HCT116 (cell line): ENCODE measurements around the gene ASIP. TPM values are rescaled to one million over a fixed set of nuclear protein-coding genes. Genes with fewer than 3 reads are reported as not detected.

Experiments
- ATAC-seq: fragments of 200-7000 bp; cut with Tn5 transposase; 2 replicates; pipeline ENCODE4 v1.9.1; 2020; ENCODE audit warnings: mild to moderate bottlenecking, moderate library complexity
- BruUV-seq: library from RNA; stranded (reverse); fragments of 400-500 nt; replicated peaks from 2 replicates; lab custom pipeline; 2021; lab: Mats Ljungman, UMichigan
- CTCF ChIA-PET: fragments of 300-600 bp; sonication (Branson Sonifier 250); formaldehyde crosslinking; loops from one replicate; lab custom pipeline; 2021; ENCODE audit warnings: antibody characterized with exemption; lab: Charles Lee
- POLR2A ChIA-PET: fragments of 300-600, 350-600 bp; sonication (Branson Sonifier 250); formaldehyde crosslinking; loops from one replicate; lab custom pipeline; 2021; ENCODE audit warnings: antibody characterized with exemption; lab: Charles Lee
- RAD21 ChIA-PET, 2 experiments: fragments of 300-600 bp; sonication (Branson Sonifier 250); formaldehyde crosslinking; loops; one replicate each; lab custom pipeline; 2023; ENCODE audit warnings: low total read pairs in 2 of 2; ENCODE audit not compliant: uncharacterized antibody in 2 of 2, unreplicated experiment in 2 of 2, low non-redundant PET in 1 of 2; lab: Charles Lee
- DNase-seq: peaks from one replicate; pipeline ENCODE4 v3.0.0-alpha.2; 2010; ENCODE audit warnings: low read depth, low spot score
- H2AFZ ChIP-seq: fragments of 200-600 bp; shearing (Covaris generic), sonication (generic); 2 replicates; pipeline ENCODE4 v1.6.1; 2017; ENCODE audit warnings: low read depth, mixed run types, mixed read lengths, antibody characterized with exemption, low read length; ENCODE audit not compliant: poor library complexity, severe bottlenecking
- H3K27ac ChIP-seq: 2 replicates; pipeline ENCODE4 v1.5.1; 2012; ENCODE audit warnings: low read depth, low read length
- H3K27me3 ChIP-seq: fragments of 200-600 bp; sonication (generic); 2 replicates; pipeline ENCODE4 v1.6.1; 2016; ENCODE audit warnings: mixed run types, low read length, mixed read lengths; ENCODE audit not compliant: insufficient read depth
- H3K36me3 ChIP-seq, 2 experiments: fragments of 200-500 bp in 1 of 2; fragments of 200-600 bp in 1 of 2; sonication (Bioruptor generic) in 1 of 2; sonication (generic) in 1 of 2; 2 replicates each; pipeline versions ENCODE4 v1.5.1 to v1.6.1; 2014 to 2016; ENCODE audit warnings: low read length in 2 of 2, inconsistent platforms in 1 of 2, mixed read lengths in 1 of 2, mixed run types in 1 of 2; ENCODE audit not compliant: insufficient read depth in 2 of 2, control insufficient read depth in 1 of 2
- H3K4me1 ChIP-seq, 2 experiments: fragments of 200-600 bp in 1 of 2; sonication (generic) in 1 of 2; 2 replicates each; pipeline versions ENCODE4 v1.5.1 to v1.6.1; 2012 to 2017; ENCODE audit warnings: low read length in 2 of 2, inconsistent platforms in 1 of 2, mild to moderate bottlenecking in 1 of 2, mixed read lengths in 1 of 2, mixed run types in 1 of 2, moderate library complexity in 1 of 2; ENCODE audit not compliant: insufficient read depth in 2 of 2, control insufficient read depth in 1 of 2
- H3K4me2 ChIP-seq: fragments of 200-600 bp; sonication (generic); 2 replicates; pipeline ENCODE4 v1.6.1; 2017; ENCODE audit warnings: mixed run types, low read length, mixed read lengths
- H3K4me3 ChIP-seq, 2 experiments: fragments of 200-600 bp in 1 of 2; sonication (generic) in 1 of 2; replicated peaks in 1 of 2; 2 replicates each; pipeline ENCODE4 v1.5.1; 2011 to 2016; ENCODE audit warnings: low read length in 2 of 2, control low read depth in 1 of 2, low read depth in 1 of 2, mild to moderate bottlenecking in 1 of 2, mixed read lengths in 1 of 2, mixed run types in 1 of 2
- H3K79me2 ChIP-seq: fragments of 200-600 bp; sonication (generic); 2 replicates; pipeline ENCODE4 v1.6.1; 2017; ENCODE audit warnings: mild to moderate bottlenecking, mixed run types, low read length, moderate library complexity, mixed read lengths; ENCODE audit not compliant: insufficient read depth
- H3K9ac ChIP-seq: fragments of 200-600 bp; sonication (generic); 2 replicates; pipeline ENCODE4 v1.6.1; 2016; ENCODE audit warnings: low read length, mixed read lengths
- H3K9me2 ChIP-seq: fragments of 200-600 bp; sonication (generic), shearing (Covaris generic); 2 replicates; pipeline ENCODE4 v1.6.1; 2017; ENCODE audit warnings: mixed run types, mild to moderate bottlenecking, moderate library complexity; ENCODE audit not compliant: insufficient read depth
- H3K9me3 ChIP-seq, 2 experiments: fragments of 200-500 bp in 1 of 2; fragments of 200-600 bp in 1 of 2; sonication (Bioruptor generic) in 1 of 2; sonication (generic) in 1 of 2; 2 replicates each; pipeline ENCODE4 v1.6.1; 2014 to 2017; ENCODE audit warnings: low read length in 2 of 2, mixed read lengths in 2 of 2, inconsistent platforms in 1 of 2, low read depth in 1 of 2, mild to moderate bottlenecking in 1 of 2, mixed run types in 1 of 2, moderate library complexity in 1 of 2; ENCODE audit not compliant: control insufficient read depth in 1 of 2, insufficient read depth in 1 of 2
- H4K20me1 ChIP-seq: fragments of 200-600 bp; sonication (generic), shearing (Covaris generic); 2 replicates; pipeline ENCODE4 v1.6.1; 2017; ENCODE audit warnings: mixed run types, mild to moderate bottlenecking, moderate library complexity; ENCODE audit not compliant: insufficient read depth
- CBX3 ChIP-seq: IDR thresholded peaks from 2 replicates; pipeline ENCODE4 v1.6.1; 2012; ENCODE audit warnings: low read depth
- CEBPB ChIP-seq: IDR thresholded peaks from 2 replicates; pipeline ENCODE4 v1.6.1; 2012; ENCODE audit warnings: low read depth
- EGR1 ChIP-seq: IDR thresholded peaks from 2 replicates; pipeline ENCODE4 v1.6.1; 2012; ENCODE audit warnings: low read depth
- ELF1 ChIP-seq: IDR thresholded peaks from 2 replicates; pipeline ENCODE4 v1.6.1; 2012; ENCODE audit warnings: low read depth, borderline replicate concordance
- EZH2 ChIP-seq: fragments of 200-600 bp; sonication (generic); IDR thresholded peaks from 2 replicates; pipeline ENCODE4 v1.6.1; 2017; ENCODE audit warnings: antibody characterized with exemption, mixed run types
- FOSL1 ChIP-seq: IDR thresholded peaks from 2 replicates; pipeline ENCODE4 v1.6.1; 2012; ENCODE audit warnings: low read depth
- JUND ChIP-seq: IDR thresholded peaks from 2 replicates; pipeline ENCODE4 v1.6.1; 2012
- POLR2A ChIP-seq: IDR thresholded peaks from 2 replicates; pipeline ENCODE4 v1.7.0; 2011; ENCODE audit warnings: borderline replicate concordance; ENCODE audit not compliant: insufficient read depth, insufficient read length; ENCODE audit errors: extremely low read depth
- POLR2AphosphoS5 ChIP-seq: IDR thresholded peaks from 2 replicates; pipeline ENCODE4 v1.6.1; 2011; ENCODE audit warnings: mild to moderate bottlenecking, low read depth, low read length, moderate library complexity
- RAD21 ChIP-seq: IDR thresholded peaks from 2 replicates; pipeline ENCODE4 v1.6.1; 2012; ENCODE audit warnings: low read depth, mild to moderate bottlenecking
- SIN3A ChIP-seq: IDR thresholded peaks from 2 replicates; pipeline ENCODE4 v1.6.1; 2012; ENCODE audit warnings: low read depth
- SP1 ChIP-seq: IDR thresholded peaks from 2 replicates; pipeline ENCODE4 v1.6.1; 2012; ENCODE audit warnings: low read depth
- SRF ChIP-seq: IDR thresholded peaks from 2 replicates; pipeline ENCODE4 v1.6.1; 2012; ENCODE audit warnings: low read depth
- TCF7L2 ChIP-seq: IDR thresholded peaks from 2 replicates; pipeline ENCODE4 v1.7.0; 2011; ENCODE audit warnings: borderline replicate concordance, inconsistent platforms; ENCODE audit not compliant: insufficient read depth, insufficient read length; ENCODE audit errors: extremely low read depth
- YY1 ChIP-seq: IDR thresholded peaks from 2 replicates; pipeline ENCODE4 v1.6.1; 2011; ENCODE audit warnings: low read length, low read depth, moderate library complexity, mild to moderate bottlenecking; ENCODE audit not compliant: insufficient replicate concordance; ENCODE audit errors: extremely low read depth
- ZFX ChIP-seq: fragments of 450-650 bp; IDR thresholded peaks from 2 replicates; pipeline ENCODE4 v1.6.1; 2017
- ZNF274 ChIP-seq: fragments of 200-500 bp; sonication (Bioruptor generic); IDR thresholded peaks from 2 replicates; pipeline ENCODE4 v1.6.1; 2014; ENCODE audit warnings: mild to moderate bottlenecking, low read depth, low read length, inconsistent platforms
- intact Hi-C: fragments of 100-400 bp; cut with micrococcal nuclease; formaldehyde crosslinking; loops from 2 replicates; pipeline ENCODE4 v1.10.0; 2022
- total RNA-seq: library from RNA; stranded (reverse); gene quantifications from one replicate; pipeline ENCODE4 v1.2.1, GENCODE V29; 2021; ENCODE audit not compliant: unreplicated experiment
- TF ChIP-seq, protein P1 (sequence below): IDR thresholded peaks from 2 replicates; pipeline ENCODE4 v1.6.1; 2012
- TF ChIP-seq, protein P2 (sequence below): IDR thresholded peaks from 2 replicates; pipeline ENCODE4 v1.6.1; 2012
- TF ChIP-seq, protein P3 (sequence below): IDR thresholded peaks from 2 replicates; pipeline ENCODE4 v1.6.1; 2011; ENCODE audit warnings: mild to moderate bottlenecking, low read length, moderate library complexity; ENCODE audit not compliant: insufficient replicate concordance; ENCODE audit errors: extremely low read depth

The ASIP gene
- total RNA-seq, 1 experiment from 2014 or later, result not detected

DNA sequence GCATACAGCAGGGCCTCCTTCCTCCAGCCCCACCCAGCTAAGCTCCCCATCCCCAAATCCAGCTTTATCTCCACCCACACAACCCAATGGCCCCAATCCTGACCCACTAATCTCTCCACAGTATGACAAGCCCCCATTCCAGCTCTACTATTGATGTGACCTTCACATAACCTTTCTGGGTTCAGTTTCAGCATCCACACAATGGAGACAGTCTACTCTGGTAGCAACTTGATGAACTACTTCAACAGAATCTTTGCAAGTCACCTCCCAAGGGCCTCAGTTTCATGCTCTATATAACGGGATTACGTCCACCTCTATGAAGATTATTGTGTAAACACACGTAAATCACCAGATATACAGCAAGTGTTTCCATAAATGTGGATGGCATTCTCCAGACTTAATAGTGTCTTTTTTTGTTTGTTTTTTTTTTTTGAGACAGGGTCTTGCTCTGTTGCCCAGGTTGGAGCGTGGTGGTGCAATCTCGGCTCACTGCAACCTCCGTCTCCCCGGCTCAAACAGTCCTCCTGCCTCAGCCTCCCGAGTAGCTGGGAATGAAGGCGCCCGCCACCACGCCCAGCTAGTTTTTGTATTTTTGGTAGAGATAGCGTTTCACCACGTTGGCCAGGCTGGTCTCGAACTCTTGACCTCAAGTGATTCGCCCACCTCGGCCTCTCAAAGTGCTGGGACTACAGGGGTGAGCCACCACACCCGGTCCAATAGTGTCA lies 60.5 kb downstream of the ASIP start:
- Histone ChIP-seq H3K4me2 (peak overlapping the region; percentile 73), H3K79me2 (peaks cover 59% of the 10 kb centered on the region), H2AFZ (no peak overlapping the region), H3K36me3 (peaks cover 0 to 23% of the 10 kb centered on the region in 2 experiments; a peak in 2 of 4 replicates), H4K20me1 (peaks cover 3% of the 10 kb centered on the region; the same call in 1 of the 2 replicates), H3K9ac (peak overlapping the region; percentile 97), H3K27ac (peak overlapping the region; percentile 72)
- DNase-seq, result no peak
- TSS peak; percentile 68 for BruUV-seq
- intact Hi-C loops, result no loop called here
- TF ChIP-seq RAD21, result no peak
- no peak for TF ChIP-seq CBX3
- TF ChIP-seq EZH2, result no peak
- no peak for TF ChIP-seq ZFX
- no peak for TF ChIP-seq ZNF274
- no peak for TF ChIP-seq ELF1
- no peak for TF ChIP-seq POLR2A
- no peak for TF ChIP-seq TCF7L2
- TF ChIP-seq CEBPB, result no peak
- no peak for TF ChIP-seq JUND
- TF ChIP-seq FOSL1, result no peak
- no peak for TF ChIP-seq SP1
- TF ChIP-seq, protein P1, sequence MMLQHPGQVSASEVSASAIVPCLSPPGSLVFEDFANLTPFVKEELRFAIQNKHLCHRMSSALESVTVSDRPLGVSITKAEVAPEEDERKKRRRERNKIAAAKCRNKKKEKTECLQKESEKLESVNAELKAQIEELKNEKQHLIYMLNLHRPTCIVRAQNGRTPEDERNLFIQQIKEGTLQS, result no peak
- TF ChIP-seq, protein P2, sequence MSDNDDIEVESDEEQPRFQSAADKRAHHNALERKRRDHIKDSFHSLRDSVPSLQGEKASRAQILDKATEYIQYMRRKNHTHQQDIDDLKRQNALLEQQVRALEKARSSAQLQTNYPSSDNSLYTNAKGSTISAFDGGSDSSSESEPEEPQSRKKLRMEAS, result no peak
- no peak for TF ChIP-seq EGR1
- no peak for TF ChIP-seq POLR2AphosphoS5
- TF ChIP-seq, protein P3, sequence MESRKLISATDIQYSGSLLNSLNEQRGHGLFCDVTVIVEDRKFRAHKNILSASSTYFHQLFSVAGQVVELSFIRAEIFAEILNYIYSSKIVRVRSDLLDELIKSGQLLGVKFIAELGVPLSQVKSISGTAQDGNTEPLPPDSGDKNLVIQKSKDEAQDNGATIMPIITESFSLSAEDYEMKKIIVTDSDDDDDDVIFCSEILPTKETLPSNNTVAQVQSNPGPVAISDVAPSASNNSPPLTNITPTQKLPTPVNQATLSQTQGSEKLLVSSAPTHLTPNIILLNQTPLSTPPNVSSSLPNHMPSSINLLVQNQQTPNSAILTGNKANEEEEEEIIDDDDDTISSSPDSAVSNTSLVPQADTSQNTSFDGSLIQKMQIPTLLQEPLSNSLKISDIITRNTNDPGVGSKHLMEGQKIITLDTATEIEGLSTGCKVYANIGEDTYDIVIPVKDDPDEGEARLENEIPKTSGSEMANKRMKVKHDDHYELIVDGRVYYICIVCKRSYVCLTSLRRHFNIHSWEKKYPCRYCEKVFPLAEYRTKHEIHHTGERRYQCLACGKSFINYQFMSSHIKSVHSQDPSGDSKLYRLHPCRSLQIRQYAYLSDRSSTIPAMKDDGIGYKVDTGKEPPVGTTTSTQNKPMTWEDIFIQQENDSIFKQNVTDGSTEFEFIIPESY, result no peak
- no peak for TF ChIP-seq SIN3A
- TF ChIP-seq SRF, result no peak
- no peak for TF ChIP-seq YY1
- TF ChIP-seq, all 23 proteins: peak for 0
- Histone ChIP-seq H3K4me1 (peaks cover 13 to 45% of the 10 kb centered on the region in 2 experiments), H3K9me2 (no peaks in the 10 kb centered on the region), H3K4me3 (peak overlapping the region; percentile 55 to 80), H3K9me3 (no peaks in the 10 kb centered on the region), H3K27me3 (no peaks in the 10 kb centered on the region)
- POLR2A ChIA-PET, result interaction anchor here (1.3 to 2.0 kb wide), 3 partner anchors 10 to 183 kb away, joined by 3 to 8 read pairs (median 4); no protein-coding TSS in a partner anchor
- RAD21 ChIA-PET, result no interaction called here
- CTCF ChIA-PET, result interaction anchor here (1.0 to 4.3 kb wide), 3 partner anchors 12 to 221 kb away, joined by 3 to 26 read pairs (median 4); no protein-coding TSS in a partner anchor
- no peak for ATAC-seq
